Spleen (tissue), 11 donors: ENCODE results near the gene ATG16L2. TPM values are rescaled to one million over a fixed set of nuclear protein-coding genes. Genes with fewer than 3 reads are reported as not detected.

Experiments used
- DNase-seq: peaks from one replicate; pipeline ENCODE4 v3.0.0-alpha.2; 2020
- H3K27ac ChIP-seq, 8 donors: fragments of 200-600 bp; sonication (generic) in 7 of 8; 1 replicate in 4 of 8; 2 replicates in 4 of 8; pipeline versions ENCODE4 v1.5.0 to v1.8.0; 2016 to 2021; ENCODE audit warnings: inconsistent platforms in 4 of 8, mild to moderate bottlenecking in 4 of 8, moderate library complexity in 1 of 8
- H3K27me3 ChIP-seq, 7 donors: fragments of 200-600 bp; sonication (generic) in 6 of 7; replicated peaks in 1 of 7; 1 replicate in 4 of 7; 2 replicates in 3 of 7; pipeline versions ENCODE4 v1.5.0 to v1.8.0; 2016 to 2021; ENCODE audit warnings: inconsistent platforms in 3 of 7, mild to moderate bottlenecking in 1 of 7
- H3K36me3 ChIP-seq, 6 donors: fragments of 200-600 bp; sonication (generic) in 5 of 6; 1 replicate in 4 of 6; 2 replicates in 2 of 6; pipeline versions ENCODE4 v1.5.0 to v1.8.0; 2016 to 2021; ENCODE audit warnings: inconsistent platforms in 2 of 6
- H3K4me1 ChIP-seq, 6 donors: fragments of 200-600 bp; sonication (generic) in 5 of 6; 1 replicate in 3 of 6; 2 replicates in 3 of 6; pipeline versions ENCODE4 v1.5.0 to v1.8.0; 2016 to 2021; ENCODE audit warnings: inconsistent platforms in 3 of 6
- H3K4me3 ChIP-seq, 8 donors: fragments of 200-600 bp; sonication (generic) in 7 of 8; 1 replicate in 4 of 8; 2 replicates in 4 of 8; pipeline versions ENCODE4 v1.5.0 to v1.8.0; 2016 to 2021; ENCODE audit warnings: inconsistent platforms in 4 of 8, mild to moderate bottlenecking in 4 of 8, moderate library complexity in 2 of 8
- H3K9me3 ChIP-seq, 8 donors: fragments of 200-600 bp; sonication (generic) in 7 of 8; 1 replicate in 4 of 8; 2 replicates in 4 of 8; pipeline versions ENCODE4 v1.5.0 to v1.8.0; 2016 to 2021; ENCODE audit warnings: inconsistent platforms in 4 of 8
- CTCF ChIP-seq, 11 experiments: fragments of 200-600 bp in 7 of 11; fragments of 450-650 bp in 4 of 11; sonication (generic) in 4 of 11; IDR thresholded peaks in 8 of 11; conservative IDR thresholded peaks in 3 of 11; 1 replicate in 7 of 11; 2 replicates in 4 of 11; pipeline versions ENCODE4 v1.4.0 to v1.8.0; 2016 to 2021; ENCODE audit warnings: antibody characterized with exemption in 11 of 11, inconsistent platforms in 4 of 11, mild to moderate bottlenecking in 1 of 11
- POLR2A ChIP-seq, 3 donors: fragments of 450-650 bp; IDR thresholded peaks; one replicate each; pipeline ENCODE4 v1.5.1; 2017; ENCODE audit warnings: antibody characterized with exemption in 3 of 3, mild to moderate bottlenecking in 1 of 3
- POLR2AphosphoS5 ChIP-seq, 3 donors: sonication (generic); formaldehyde crosslinking; IDR thresholded peaks; one replicate each; pipeline ENCODE4 v1.5.1; 2017; ENCODE audit warnings: antibody characterized with exemption in 3 of 3
- WGBS, 5 donors: extraction: QIAGEN DNeasy Blood & Tissue Kit in 3 of 5; methylation state at CpG; one replicate each; pipeline versions ENCODE4 v1.1.5 to v1.1.7; 2013 to 2018; 5-methylcytosine and 5-hydroxymethylcytosine counted together
- intact Hi-C: fragments of 100-400 bp; cut with DNase I; formaldehyde crosslinking; loops from one replicate; pipeline ENCODE4 v1.15.0; 2023; ENCODE audit warnings: low total_unique reads
- polyA plus RNA-seq, 3 donors: library from polyadenylated mRNA; stranded (reverse); fragments of 200-250 nt; gene quantifications; one replicate each; pipeline ENCODE4 v1.2.1, GENCODE V29; 2013
- total RNA-seq, 7 donors: library from RNA; depleted of rRNA in 3 of 7; stranded (reverse); fragments of >200 nt in 3 of 7; fragmentation: NEBNext Ultra II Directional in 4 of 7; extraction: Animal tissue kit (Norgen Biotek cat#: 25700) in 4 of 7; gene quantifications; one replicate each; pipeline versions ENCODE4 v1.1.0 to v1.2.1, GENCODE V29; 2016 to 2021
- donor health status: healthy with polysubstance abuse.
- donor health status: DM: no; HTN: no; CAD: no; lungs with moderate emphysema.
- donor health status: DM: no; HTN: no; CAD: no.
- donor health status: Bipolar disorder and iron deficiency.
- donor health status: healthy.
- donor health status: DM: no; HTN: no; CAD: no.
- donor health status: DM: yes; HTN: yes; CAD: no.

Gene ATG16L2
- total and polyA plus RNA-seq, 10 donors = 96.9 to 368 (median 237) TPM

DNA sequence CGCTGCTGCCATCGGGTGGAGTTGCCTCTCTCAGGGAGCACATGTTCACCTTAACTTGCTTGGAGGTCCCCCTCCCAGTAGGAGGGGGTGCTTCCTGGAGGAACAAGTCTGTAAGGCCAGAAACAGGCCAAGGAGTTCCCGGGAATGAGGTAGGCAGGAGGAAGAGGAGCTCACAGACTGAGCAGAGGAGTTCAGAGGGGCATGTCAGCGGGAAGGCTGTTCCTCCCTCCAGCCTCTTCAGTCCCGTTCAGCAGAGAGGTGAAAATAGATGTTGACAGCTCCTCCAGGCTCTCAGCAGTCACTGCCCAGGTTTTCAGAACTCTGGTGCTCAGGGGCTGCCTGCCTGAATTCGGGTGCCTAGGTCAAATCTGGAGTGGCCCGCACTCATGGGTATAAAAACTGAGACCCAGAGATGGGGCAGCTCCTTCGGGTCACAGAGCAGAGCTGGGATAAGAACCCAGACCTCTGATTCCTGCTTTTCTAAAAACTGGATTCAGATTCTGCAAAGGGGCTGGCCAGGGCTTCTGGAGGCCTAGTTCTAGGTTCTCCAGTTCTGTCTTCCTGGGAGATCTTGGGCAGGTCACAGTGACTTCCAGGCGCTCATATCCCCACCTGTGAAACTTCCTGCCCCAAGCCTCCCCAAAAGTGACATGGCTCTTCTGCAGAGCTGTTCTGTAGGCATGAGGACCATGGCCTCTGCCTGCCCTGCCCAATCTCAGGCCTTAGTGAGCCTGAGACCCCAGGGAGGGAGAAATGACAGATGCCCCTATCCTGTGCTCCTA lies 18.3 kb downstream of the ATG16L2 start:
- no peaks in the 10 kb centered on the region for H3K27me3 ChIP-seq
- H3K4me3 ChIP-seq = no peak overlapping the region
- peaks cover 0 to 95% (median 36%) of the 10 kb centered on the region in 6 donors for H3K36me3 ChIP-seq
- H3K9me3 ChIP-seq = no peaks in the 10 kb centered on the region
- no peak for DNase-seq
- WGBS, 5 donors = 62 to 76% (median 68%) methylated on average over 7 to 9 of the region's 9 CpGs
- peak overlapping the region; percentile 35 to 88 (median 82) for H3K27ac ChIP-seq
- peaks cover 22 to 95% (median 63%) of the 10 kb centered on the region in 6 donors for H3K4me1 ChIP-seq
- intact Hi-C loops = loop anchor here (2.0 kb wide), 1 partner anchor 346 kb away; no protein-coding TSS in a partner anchor
- TF ChIP-seq POLR2A (IDR thresholded peaks at IDR 0.05) = no peak
- peak in 2 of 3 donors; percentile 8 to 38 for TF ChIP-seq POLR2AphosphoS5 (IDR thresholded peaks at IDR 0.05)
- TF ChIP-seq CTCF (IDR thresholded peaks at IDR 0.05 in 8 of 11, conservative IDR thresholded peaks at IDR 0.05 in 3 of 11) = no peak

DNA sequence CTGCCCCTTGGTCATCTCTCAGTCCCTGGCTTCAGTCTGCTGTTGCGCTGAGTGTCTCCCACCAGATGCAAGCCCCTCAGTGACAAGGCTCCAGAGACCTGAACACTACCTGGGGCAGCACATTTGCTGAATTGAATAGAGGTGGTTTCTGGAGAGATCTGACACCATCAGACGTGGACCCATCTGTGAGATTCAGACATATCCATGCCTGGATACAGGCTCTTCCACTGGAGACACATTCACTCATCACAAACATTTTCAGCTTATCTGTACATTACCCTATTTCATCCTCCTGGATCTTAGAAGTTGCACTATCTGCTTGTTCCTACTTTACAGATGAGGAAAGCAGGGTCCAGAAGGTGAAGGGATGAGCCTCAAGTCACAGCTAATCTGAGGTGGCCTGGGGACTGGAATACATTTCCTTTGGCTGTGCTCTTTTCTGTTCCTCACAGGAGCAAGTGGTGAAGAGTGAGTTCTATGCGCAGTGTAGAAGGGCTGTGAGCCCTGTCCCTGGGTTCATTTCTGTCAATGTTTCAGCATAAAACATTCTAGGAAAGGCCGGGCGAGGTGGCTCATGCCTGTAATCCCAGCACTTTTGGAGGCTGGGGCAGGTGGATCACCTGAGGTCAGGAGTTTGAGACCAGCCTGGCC lies 19.0 kb downstream of the ATG16L2 start:
- TF ChIP-seq CTCF (IDR thresholded peaks at IDR 0.05 in 8 of 11, conservative IDR thresholded peaks at IDR 0.05 in 3 of 11) = no peak
- no peak for TF ChIP-seq POLR2A (IDR thresholded peaks at IDR 0.05)
- TF ChIP-seq POLR2AphosphoS5 (IDR thresholded peaks at IDR 0.05) = peak in 1 of 3 donors; percentile 54
- Histone ChIP-seq H3K4me3 (no peak overlapping the region), H3K36me3 (peaks cover 0 to 98% (median 43%) of the 10 kb centered on the region in 6 donors), H3K4me1 (peaks cover 15 to 95% (median 60%) of the 10 kb centered on the region in 6 donors), H3K9me3 (no peaks in the 10 kb centered on the region), H3K27me3 (no peaks in the 10 kb centered on the region), H3K27ac (peak overlapping the region in 7 of 8 donors; percentile 77 to 88 (median 83))
- no peak for DNase-seq
- WGBS, 5 donors = 92 to 97% (median 93%) methylated on average over 5 of the region's 5 CpGs
- intact Hi-C loops = loop anchor here (2.0 kb wide), 1 partner anchor 346 kb away; no protein-coding TSS in a partner anchor

DNA sequence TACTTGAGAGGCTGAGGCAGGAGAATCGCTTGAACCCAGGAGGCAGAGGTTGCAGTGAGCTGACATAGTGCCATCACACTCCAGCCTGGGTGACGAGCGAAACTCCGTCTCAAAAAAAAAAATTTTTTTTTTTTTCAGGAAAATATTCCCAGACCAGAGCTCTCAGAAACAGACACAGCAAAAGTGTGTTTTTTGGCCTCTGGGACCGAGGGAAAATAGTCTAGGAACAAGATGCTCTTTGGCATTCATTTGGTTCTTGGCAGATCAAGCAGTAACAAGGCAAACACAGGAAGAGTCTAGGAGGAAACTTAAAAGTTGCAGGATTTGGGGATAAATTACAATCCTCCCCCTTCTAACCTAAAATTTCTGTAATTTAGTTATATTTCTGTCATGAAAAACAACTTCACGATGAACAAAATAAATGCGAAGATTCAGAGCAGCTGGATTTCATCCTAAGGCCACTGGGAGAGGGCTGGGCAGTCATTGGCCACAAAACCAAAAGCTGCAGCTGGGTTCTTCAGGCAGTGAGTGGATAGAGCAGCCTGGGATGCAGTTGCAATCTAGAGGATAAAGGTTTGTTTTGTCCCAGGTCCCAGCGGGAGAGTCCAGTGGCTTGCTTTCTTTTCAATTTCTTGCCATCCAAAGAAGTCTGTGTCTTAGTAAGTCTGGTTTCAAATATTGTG lies 19.7 kb downstream of the ATG16L2 start:
- TF ChIP-seq CTCF (IDR thresholded peaks at IDR 0.05 in 8 of 11, conservative IDR thresholded peaks at IDR 0.05 in 3 of 11) (no peak), POLR2AphosphoS5 (IDR thresholded peaks at IDR 0.05) (no peak), POLR2A (IDR thresholded peaks at IDR 0.05) (no peak)
- intact Hi-C loops = loop anchor here (2.0 kb wide), 1 partner anchor 345 kb away; no protein-coding TSS in a partner anchor
- H3K36me3 ChIP-seq = peaks cover 0 to 98% (median 40%) of the 10 kb centered on the region in 6 donors
- no peaks in the 10 kb centered on the region for H3K27me3 ChIP-seq
- peaks cover 10 to 95% (median 54%) of the 10 kb centered on the region in 6 donors for H3K4me1 ChIP-seq
- DNase-seq = no peak
- no peaks in the 10 kb centered on the region for H3K9me3 ChIP-seq
- H3K4me3 ChIP-seq = peak overlapping the region in 1 of 8 donors; percentile 19
- 70 to 80% (median 75%) methylated on average over 8 of the region's 8 CpGs for WGBS, 5 donors
- peak overlapping the region; percentile 32 to 88 (median 82) for H3K27ac ChIP-seq
